RKO (cell line): ENCODE data around the gene SLC19A2.
"Not testable (repeated sequence)": the region's sequence is repeated elsewhere in the genome, so short reads cannot be mapped to it uniquely, and the experiment has no call there.

Experiments used
- DNase-seq: peaks from one replicate; pipeline ENCODE4 v3.0.0-alpha.2; 2016; ENCODE audit warnings: low spot score

The SLC19A2 gene

GRCh38 chr1:169508432-169509338 is 22.9 kb upstream of the SLC19A2 start:
- no peak for DNase-seq

- DNase-seq = no peak
Measured at GRCh38 chr1:169507413-169507812, 21.7 kb upstream of the SLC19A2 start.

DNA sequence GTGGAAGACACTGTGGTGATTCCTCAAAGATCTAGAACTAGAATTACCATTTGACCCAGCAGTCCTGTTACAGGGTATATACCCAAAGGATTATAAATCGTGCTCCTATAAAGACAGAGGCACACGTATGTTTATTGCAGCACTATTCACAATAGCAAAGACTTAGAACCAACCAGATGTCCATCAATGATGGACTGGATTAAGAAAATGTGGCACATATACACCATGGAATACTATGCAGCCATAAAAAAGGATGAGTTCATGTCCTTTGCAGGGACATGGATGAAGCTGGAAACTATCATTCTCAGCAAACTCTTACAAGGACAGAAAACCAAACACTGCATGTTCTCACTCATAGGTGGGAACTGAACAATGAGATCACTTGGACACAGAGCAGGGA is 17.9 kb upstream of the SLC19A2 start:
- not testable (repeated sequence) for DNase-seq

- no peak for DNase-seq
Measured at GRCh38 chr1:169499807-169500206, 14.1 kb upstream of the SLC19A2 start.

GRCh38 chr1:169497317-169497716 is 11.6 kb upstream of the SLC19A2 start:
- DNase-seq = no peak

- peak; percentile 13 for DNase-seq
Measured at GRCh38 chr1:169495916-169496315, 10.2 kb upstream of the SLC19A2 start.

GRCh38 chr1:169495046-169495775 is 9.5 kb upstream of the SLC19A2 start:
- DNase-seq = no peak

DNA sequence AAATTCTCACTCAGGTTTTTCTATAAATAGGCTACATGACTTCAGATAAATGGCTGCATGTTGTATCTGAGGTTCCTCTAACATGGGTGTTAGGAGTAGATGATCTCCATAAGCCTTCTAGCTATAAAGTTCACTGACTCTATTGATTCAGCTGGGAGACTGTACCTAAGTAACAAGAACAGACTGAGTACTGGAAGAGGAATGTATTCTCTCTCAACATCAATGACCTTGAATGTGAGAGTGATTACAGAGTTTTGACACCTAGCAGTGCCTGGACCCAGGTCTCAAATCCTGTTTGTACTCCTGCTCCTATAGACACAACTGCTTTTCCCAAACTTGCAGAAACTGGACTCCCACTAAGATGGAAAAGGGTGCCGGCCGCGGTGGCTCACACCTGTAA is 8.6 kb upstream of the SLC19A2 start:
- DNase-seq = no peak

- DNase-seq = no peak
Measured at GRCh38 chr1:169493251-169493650, 7.5 kb upstream of the SLC19A2 start.

DNA sequence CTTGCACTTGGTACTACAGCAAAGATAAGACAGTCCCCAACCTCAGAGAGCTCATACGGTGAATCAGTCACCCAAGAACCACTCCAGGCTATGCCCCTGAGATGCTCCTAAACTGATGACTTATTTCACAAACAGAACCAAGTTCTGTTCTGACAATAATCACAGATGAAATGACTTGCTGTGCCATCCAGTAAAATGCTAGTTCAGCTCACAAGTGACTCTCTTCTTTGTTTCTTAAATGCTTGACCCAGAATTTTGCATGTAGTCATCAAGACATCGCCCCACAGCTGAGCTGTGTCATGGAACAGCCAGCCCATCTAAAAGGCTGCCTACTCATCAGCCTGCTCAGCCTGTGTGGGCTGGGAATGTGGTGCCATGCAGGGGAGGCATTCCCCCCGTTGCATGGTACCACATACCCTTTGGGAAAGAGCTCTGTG is 6.1 kb upstream of the SLC19A2 start:
- DNase-seq = peak; percentile 32

GRCh38 chr1:169488157-169488556 is 2.4 kb upstream of the SLC19A2 start:
- no peak for DNase-seq

DNA sequence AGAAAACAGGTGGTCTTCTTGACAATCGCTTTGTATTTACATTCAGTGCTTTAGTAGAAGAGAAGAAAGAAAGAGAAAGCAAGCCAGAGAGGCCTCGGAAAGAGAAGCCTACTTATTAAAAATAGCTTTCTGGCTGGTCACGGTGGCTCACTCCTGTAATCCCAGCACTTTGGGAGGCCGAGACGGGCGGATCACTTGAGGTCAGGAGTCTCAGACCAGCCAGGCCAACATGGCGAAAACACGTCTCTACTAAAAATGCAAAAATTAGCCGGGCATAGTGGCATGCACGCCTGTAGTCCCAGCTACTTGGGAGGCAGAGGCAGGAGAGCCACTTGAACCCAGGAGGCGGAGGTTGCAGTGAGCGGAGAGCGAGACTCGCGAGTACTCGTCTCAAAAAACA is 1.8 kb upstream of the SLC19A2 start:
- no peak for DNase-seq

DNA sequence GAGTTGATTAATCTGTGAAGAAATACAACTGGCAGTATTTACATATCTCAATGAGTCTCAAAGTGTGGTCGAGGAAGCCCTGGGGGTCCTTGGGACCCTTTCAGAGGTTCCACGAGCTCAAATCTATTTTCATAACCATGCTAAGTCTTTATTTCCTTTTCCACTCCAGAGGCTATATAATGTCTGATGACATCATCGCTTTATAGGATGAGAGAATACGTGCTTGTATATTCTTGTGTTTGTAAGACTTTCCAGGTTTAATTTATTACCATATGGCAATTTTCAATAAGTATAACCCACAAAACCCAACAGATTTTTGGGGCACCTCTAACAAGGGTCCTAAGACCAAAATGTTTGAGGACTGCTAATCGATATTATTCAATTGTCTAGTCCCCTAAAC is 1.4 kb upstream of the SLC19A2 start:
- no peak for DNase-seq

DNA sequence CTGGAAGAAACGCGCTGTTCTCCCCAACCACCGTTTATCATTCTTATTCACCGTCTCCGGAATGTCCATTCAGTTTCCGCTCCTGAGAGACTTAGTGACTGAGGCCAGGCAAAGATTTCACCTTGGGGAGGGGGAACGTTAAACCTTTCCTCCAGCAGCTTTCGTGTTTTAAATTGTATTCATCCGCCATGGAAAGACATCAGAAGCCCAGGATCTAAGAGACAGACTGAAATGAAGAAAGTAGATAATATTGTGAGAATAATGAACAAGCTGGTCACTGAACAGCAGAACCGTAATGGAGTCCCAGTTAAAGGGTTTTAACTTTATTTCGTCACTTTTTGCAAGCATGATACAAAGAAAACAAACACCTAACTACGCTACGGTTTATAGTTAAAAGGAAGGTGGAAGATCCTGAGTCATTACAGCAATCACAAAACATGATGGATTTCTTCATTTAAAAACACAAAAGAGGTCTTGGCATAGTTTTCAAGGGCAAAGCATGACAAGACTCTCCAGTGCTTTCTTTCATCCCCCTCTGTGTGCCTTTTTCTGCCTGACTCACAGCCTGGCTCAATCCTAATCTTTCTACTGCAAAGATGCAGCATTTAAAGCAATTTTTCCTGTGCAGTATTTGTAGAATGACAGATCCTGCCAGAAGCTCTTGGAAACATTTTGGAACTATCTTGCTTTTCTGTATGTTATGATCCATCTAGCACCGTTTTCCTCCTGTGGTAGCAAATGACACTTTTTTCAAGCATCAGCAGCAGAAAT is 722 bp upstream of the SLC19A2 start:
- peak; percentile 56 for DNase-seq

- peak; percentile 75 for DNase-seq
Measured at GRCh38 chr1:169484683-169485430, 887 bp downstream of the SLC19A2 start.

- peak; percentile 75 for DNase-seq
Measured at GRCh38 chr1:169484101-169484500, 1.6 kb downstream of the SLC19A2 start.

DNA sequence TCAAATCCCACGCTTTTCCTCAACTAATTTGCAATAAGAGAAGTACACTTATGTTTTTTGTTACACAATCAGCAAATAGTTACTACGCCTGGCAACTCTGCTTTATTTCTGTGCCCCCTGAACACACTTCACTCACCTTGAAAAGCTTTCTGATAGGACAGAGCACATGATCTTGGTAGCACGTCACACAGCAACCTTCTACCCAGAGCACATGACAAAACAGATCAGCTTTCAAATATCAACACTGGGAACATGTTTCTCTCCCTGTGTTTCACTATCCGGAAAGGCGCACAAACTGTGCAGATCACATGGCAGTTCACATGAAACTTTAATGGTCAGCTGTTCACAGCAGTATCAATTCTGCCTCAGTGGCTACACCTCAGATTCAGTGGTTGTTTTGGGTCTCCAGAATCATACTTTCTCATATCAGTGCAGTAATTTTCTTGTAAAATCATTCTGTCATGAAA is 2.2 kb downstream of the SLC19A2 start:
- peak; percentile 69 for DNase-seq

GRCh38 chr1:169479363-169480066 is 6.2 kb downstream of the SLC19A2 start:
- DNase-seq = no peak

DNA sequence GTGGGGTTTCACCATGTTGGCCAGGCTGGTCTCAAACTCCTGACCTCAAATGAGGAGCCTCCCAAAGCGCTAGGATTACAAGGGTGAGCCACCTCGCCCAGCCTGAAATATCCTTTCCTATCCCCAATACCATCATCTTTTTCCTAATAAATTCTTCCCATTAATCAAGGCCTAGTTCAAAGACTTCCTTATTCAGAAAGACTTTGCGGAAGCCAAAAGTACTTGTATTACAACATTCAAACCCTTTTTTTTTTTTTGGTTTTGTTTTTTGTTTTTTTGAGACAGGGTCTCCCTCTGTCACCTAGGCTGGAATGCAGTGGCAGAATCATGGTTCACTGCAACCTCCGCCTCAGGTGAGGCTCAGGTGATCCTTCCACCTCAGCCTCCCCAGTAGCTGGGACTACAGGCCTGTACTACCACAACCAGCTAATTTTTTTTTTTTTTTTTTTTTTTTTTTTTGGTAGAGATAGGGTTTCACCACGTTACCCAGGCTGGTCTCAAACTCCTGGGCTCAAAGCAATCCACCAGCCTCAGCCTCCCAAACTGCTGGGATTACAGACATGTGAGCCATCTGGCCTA is 7.6 kb downstream of the SLC19A2 start:
- DNase-seq = no peak

DNA sequence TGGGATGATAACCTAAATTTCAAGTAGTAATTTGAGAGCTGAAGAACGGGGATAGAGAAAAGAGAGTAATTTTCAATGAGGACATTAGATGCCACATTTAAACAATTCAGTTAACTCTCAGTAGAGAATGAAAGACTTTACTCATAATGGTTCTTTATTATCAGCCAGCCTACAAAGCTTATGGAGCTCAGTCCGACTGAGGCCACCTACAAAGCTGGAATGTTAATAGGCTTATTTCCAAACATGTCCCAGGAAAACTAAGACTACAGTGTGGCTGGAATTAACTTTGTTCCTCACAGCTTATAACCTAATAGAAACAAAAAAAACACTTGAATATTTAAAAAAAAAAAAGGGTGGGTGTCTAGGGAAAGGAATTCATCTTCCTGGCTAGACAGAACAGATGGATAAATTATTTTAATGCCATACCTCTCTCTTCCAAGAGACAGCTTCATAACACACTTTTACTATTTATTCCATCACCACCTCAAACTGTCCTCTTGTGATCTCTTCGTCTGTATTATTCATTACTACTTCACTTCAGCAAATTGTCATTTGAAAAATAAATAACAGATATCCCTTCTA is 9.8 kb downstream of the SLC19A2 start:
- no peak for DNase-seq
